DMS153 treated with DMSO at 0.1 percent for 48 hours (cell line): ENCODE data around the gene CD226.

ENCODE experiments used
- DNase-seq: peaks from one replicate; lab custom pipeline; 2025; ENCODE audit not compliant: unreplicated experiment; lab: John Stamatoyannopoulos, UW

CD226 gene

GRCh38 chr18:69819460-69819859, 128.2 kb downstream of the CD226 start:
- DNase-seq = no peak

- no peak for DNase-seq
These were observed 130.2 kb downstream of the CD226 start for GRCh38 chr18:69817335-69817940.

GRCh38 chr18:69814861-69815385, 132.8 kb downstream of the CD226 start:
- DNase-seq = no peak

GRCh38 chr18:69813559-69813958, 134.1 kb downstream of the CD226 start:
- DNase-seq = no peak

- DNase-seq = no peak
These were observed 139.3 kb downstream of the CD226 start for GRCh38 chr18:69808399-69808798.

- DNase-seq = no peak
These were observed 142.7 kb downstream of the CD226 start for GRCh38 chr18:69804776-69805501.
